K562 (cell line): ENCODE data around the gene ERCC2. TPM values are rescaled to one million over a fixed set of nuclear protein-coding genes. Genes with fewer than 3 reads are reported as not detected.

Source experiments
- ATF1 ChIP-seq, 2 experiments: fragments of 450-650 bp in 1 of 2; IDR thresholded peaks; 2 replicates each; pipeline ENCODE4 v1.6.1; 2016; ENCODE audit warnings: missing compliant biosample characterization in 1 of 2, missing genetic modification characterization in 1 of 2
- CEBPZ ChIP-seq: fragments of 150-350 bp; IDR thresholded peaks from 2 replicates; pipeline ENCODE4 v1.6.1; 2014; ENCODE audit warnings: low read depth, mild to moderate bottlenecking, low read length, borderline replicate concordance
- DMBX1 ChIP-seq: fragments of 250-450 bp; sonication (Bioruptor Pico); IDR thresholded peaks from 2 replicates; pipeline ENCODE4 v1.8.0; 2022; ENCODE audit warnings: inconsistent platforms, mild to moderate bottlenecking, moderate library complexity, borderline replicate concordance
- DPF2 ChIP-seq: fragments of 450-650 bp; IDR thresholded peaks from 2 replicates; pipeline ENCODE4 v1.6.1; 2016
- FOXK2 ChIP-seq, 2 experiments: fragments of 450-650 bp; IDR thresholded peaks in 1 of 2; conservative IDR thresholded peaks in 1 of 2; 2 replicates each; pipeline ENCODE4 v1.6.1; 2016; ENCODE audit warnings: low read depth in 2 of 2, mild to moderate bottlenecking in 1 of 2
- JUND ChIP-seq, 2 experiments: IDR thresholded peaks; 2 replicates in 1 of 2; 3 replicates in 1 of 2; pipeline ENCODE4 v1.6.1; 2011; ENCODE audit warnings: borderline replicate concordance in 2 of 2, low read depth in 2 of 2, low read length in 2 of 2, improper control_type of control experiment in 1 of 2, missing biosample characterization in 1 of 2, missing genetic modification characterization in 1 of 2, missing genetic modification reagents in 1 of 2
- OTX1 ChIP-seq: fragments of 450-650 bp; formaldehyde crosslinking; IDR thresholded peaks from 2 replicates; pipeline ENCODE4 v1.4.0; 2022; ENCODE audit warnings: mild to moderate bottlenecking
- STAG1 ChIP-seq: sonication (generic); formaldehyde crosslinking; IDR thresholded peaks from 2 replicates; pipeline ENCODE4 v1.5.0; 2020; ENCODE audit warnings: missing genetic modification reagents, borderline replicate concordance
- THRB ChIP-seq: fragments of 450-650 bp; formaldehyde crosslinking; conservative IDR thresholded peaks from 2 replicates; pipeline ENCODE4 v1.4.0; 2022; ENCODE audit warnings: mild to moderate bottlenecking, missing genetic modification characterization
- ZBTB17 ChIP-seq: fragments of 450-650 bp; formaldehyde crosslinking; IDR thresholded peaks from 2 replicates; pipeline ENCODE4 v1.4.0; 2020; ENCODE audit warnings: mild to moderate bottlenecking
- ZBTB40 ChIP-seq, 2 experiments: fragments of 450-650 bp in 1 of 2; sonication (generic) in 1 of 2; formaldehyde crosslinking in 1 of 2; IDR thresholded peaks; 2 replicates each; pipeline versions ENCODE4 v1.7.1 to v1.9.0; 2016 to 2022; ENCODE audit warnings: inconsistent platforms in 1 of 2, mild to moderate bottlenecking in 1 of 2, missing genetic modification reagents in 1 of 2
- polyA plus RNA-seq, 8 experiments: library from polyadenylated mRNA; depleted of rRNA in 4 of 8; stranded (reverse) in 5 of 8; unstranded in 3 of 8; fragments of >200 nt; fragmentation: Nextera tagmentation in 2 of 8; fragmentation: Illumina TruSeq in 1 of 8; extraction: Ambion mirVana in 2 of 8; extraction: Trizol in 1 of 8; gene quantifications; 2 replicates each; pipeline versions ENCODE4 v1.2.1 to v1.2.3, GENCODE V29; 2011 to 2014; ENCODE audit warnings: inconsistent platforms in 1 of 8, missing spikeins in 1 of 8
- total RNA-seq, 7 experiments: library from RNA; depleted of rRNA in 6 of 7; stranded (reverse); fragments of >200 nt in 6 of 7; fragmentation: Illumina TruSeq in 2 of 7; extraction: Trizol in 2 of 7; gene quantifications; 2 replicates each; pipeline versions ENCODE4 v1.2.1 to v1.2.3, GENCODE V29; 2011 to 2021; ENCODE audit warnings: low replicate concordance in 1 of 7

Gene ERCC2
- total and polyA plus RNA-seq, 9 of the 15 experiments (the other 6 are each of a cell fraction or from before 2014, with no cell fraction given) = 2.2 to 55.9 (median 23.4) TPM

- TF ChIP-seq ZBTB40 (IDR thresholded peaks at IDR 0.05) (peak; percentile 50), ZBTB40 (CRISPR knock-in tag; IDR thresholded peaks at IDR 0.05) (no peak), ATF1 (CRISPR knock-in tag; IDR thresholded peaks at IDR 0.05) (no peak), ATF1 (tag; IDR thresholded peaks at IDR 0.05) (peak; percentile 79), THRB (no peak), DPF2 (peak; percentile 52; the same call in 1 of the 2 replicates), ZBTB17 (peak; percentile 93), DMBX1 (0 out of 2 replicates have a peak, but pooled peaks have one; percentile 26), FOXK2 (conservative IDR thresholded peaks at IDR 0.05 in 1 of 2, IDR thresholded peaks at IDR 0.05 in 1 of 2; ENCODE audit: low read depth in 2 of 2) (peak; percentile 98 to 99), JUND (IDR thresholded peaks at IDR 0.05; ENCODE audit: borderline replicate concordance, low read depth, low read length) (peak; percentile 56), JUND (tag; IDR thresholded peaks at IDR 0.05; ENCODE audit: borderline replicate concordance, low read depth, low read length) (no peak), OTX1 (CRISPR knock-in tag) (peak; percentile 77), CEBPZ (no peak; the same call in 1 of the 2 replicates), STAG1 (CRISPR knock-in tag) (no peak)
These were observed at the start of gene ERCC2 (continued) for GRCh38 chr19:45370410-45371204.
